ENCODE measurements around the gene SLC15A2. TPM values are rescaled to one million over a fixed set of nuclear protein-coding genes. Genes with fewer than 3 reads are reported as not detected.

Gene SLC15A2
- total RNA-seq, 1 experiment from 2014 or later: 0.41 TPM

GRCh38 chr3:121962443-121962842 lies 68.2 kb downstream of the SLC15A2 start:
- no peaks in the 10 kb centered on the region for H3K9me3 ChIP-seq (ENCODE audit: control insufficient read depth, insufficient read depth, low read depth, low read length)
- in situ Hi-C loops (cut with HindIII; ENCODE audit: low pct_unique_long_range_greater_than_20kb, low sequenced_read_pairs): no loop called here
- no peaks in the 10 kb centered on the region for H3K36me3 ChIP-seq (ENCODE audit: control insufficient read depth, insufficient read depth, low read length)
- BruUV-seq (replicated peaks): no TSS peak
- no peak overlapping the region for H3K4me3 ChIP-seq (ENCODE audit: low read depth in 2 of 2, low read length in 2 of 2)
- H3K27ac ChIP-seq (ENCODE audit: low read length): no peak overlapping the region
- ATAC-seq (no peak), DNase-seq (ENCODE audit: low read depth, low spot score) (no peak)
- ChIA-PET CTCF (no interaction called here), POLR2A (no interaction called here)
- intact Hi-C loops (cut with micrococcal nuclease; ENCODE audit: unreplicated experiment): no loop called here
- no peaks in the 10 kb centered on the region for H3K4me1 ChIP-seq (ENCODE audit: control insufficient read depth, insufficient read depth, low read length)
- TF ChIP-seq POLR2AphosphoS5 (IDR thresholded peaks at IDR 0.05; ENCODE audit: low read depth, low read length) (no peak), SIN3A (IDR thresholded peaks at IDR 0.05; ENCODE audit: borderline replicate concordance, insufficient read depth, low read depth, low read length) (no peak), REST (IDR thresholded peaks at IDR 0.05; ENCODE audit: insufficient read depth in 1 of 2, low read depth in 2 of 2, low read length in 1 of 2) (no peak)
- TF ChIP-seq, protein P1, sequence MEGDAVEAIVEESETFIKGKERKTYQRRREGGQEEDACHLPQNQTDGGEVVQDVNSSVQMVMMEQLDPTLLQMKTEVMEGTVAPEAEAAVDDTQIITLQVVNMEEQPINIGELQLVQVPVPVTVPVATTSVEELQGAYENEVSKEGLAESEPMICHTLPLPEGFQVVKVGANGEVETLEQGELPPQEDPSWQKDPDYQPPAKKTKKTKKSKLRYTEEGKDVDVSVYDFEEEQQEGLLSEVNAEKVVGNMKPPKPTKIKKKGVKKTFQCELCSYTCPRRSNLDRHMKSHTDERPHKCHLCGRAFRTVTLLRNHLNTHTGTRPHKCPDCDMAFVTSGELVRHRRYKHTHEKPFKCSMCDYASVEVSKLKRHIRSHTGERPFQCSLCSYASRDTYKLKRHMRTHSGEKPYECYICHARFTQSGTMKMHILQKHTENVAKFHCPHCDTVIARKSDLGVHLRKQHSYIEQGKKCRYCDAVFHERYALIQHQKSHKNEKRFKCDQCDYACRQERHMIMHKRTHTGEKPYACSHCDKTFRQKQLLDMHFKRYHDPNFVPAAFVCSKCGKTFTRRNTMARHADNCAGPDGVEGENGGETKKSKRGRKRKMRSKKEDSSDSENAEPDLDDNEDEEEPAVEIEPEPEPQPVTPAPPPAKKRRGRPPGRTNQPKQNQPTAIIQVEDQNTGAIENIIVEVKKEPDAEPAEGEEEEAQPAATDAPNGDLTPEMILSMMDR (IDR thresholded peaks at IDR 0.05): no peak
- 0 out of 2 replicates have a peak, but pooled peaks cover 2% of the 10 kb centered on the region for H3K27me3 ChIP-seq (ENCODE audit: control insufficient read depth, insufficient read depth, low read length)

DNA sequence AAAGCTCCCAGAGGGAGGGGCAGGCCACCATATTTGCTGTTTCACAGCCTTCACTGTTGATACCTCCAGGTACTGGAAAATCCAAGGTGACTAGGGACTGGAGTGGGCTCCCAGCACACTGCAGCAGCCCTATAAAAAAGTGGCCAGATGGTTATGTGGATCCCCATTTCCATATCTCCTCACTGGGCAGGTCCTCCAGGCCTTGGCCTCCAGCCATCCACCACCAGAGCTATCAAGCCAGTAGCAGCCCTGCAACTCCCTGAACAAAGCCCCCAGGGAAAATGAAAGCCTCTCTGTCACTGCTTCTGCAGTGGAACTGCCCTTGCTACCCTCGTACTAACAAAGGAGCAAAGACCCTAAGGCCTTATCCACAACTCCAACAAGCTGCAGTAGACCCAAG lies 69.4 kb downstream of the SLC15A2 start:
- Histone ChIP-seq H3K27ac (ENCODE audit: low read length) (no peak overlapping the region), H3K9me3 (ENCODE audit: control insufficient read depth, insufficient read depth, low read depth, low read length) (no peaks in the 10 kb centered on the region), H3K27me3 (ENCODE audit: control insufficient read depth, insufficient read depth, low read length) (0 out of 2 replicates have a peak, but pooled peaks cover 2% of the 10 kb centered on the region), H3K36me3 (ENCODE audit: control insufficient read depth, insufficient read depth, low read length) (no peaks in the 10 kb centered on the region), H3K4me3 (ENCODE audit: low read depth in 2 of 2, low read length in 2 of 2) (no peak overlapping the region), H3K4me1 (ENCODE audit: control insufficient read depth, insufficient read depth, low read length) (no peaks in the 10 kb centered on the region)
- ATAC-seq (no peak), DNase-seq (ENCODE audit: low read depth, low spot score) (no peak)
- TF ChIP-seq SIN3A (IDR thresholded peaks at IDR 0.05; ENCODE audit: borderline replicate concordance, insufficient read depth, low read depth, low read length): no peak
- intact Hi-C loops (cut with micrococcal nuclease; ENCODE audit: unreplicated experiment): no loop called here
- in situ Hi-C loops (cut with HindIII; ENCODE audit: low pct_unique_long_range_greater_than_20kb, low sequenced_read_pairs): no loop called here
- ChIA-PET POLR2A (no interaction called here), CTCF (no interaction called here)
- BruUV-seq (replicated peaks): no TSS peak

DNA sequence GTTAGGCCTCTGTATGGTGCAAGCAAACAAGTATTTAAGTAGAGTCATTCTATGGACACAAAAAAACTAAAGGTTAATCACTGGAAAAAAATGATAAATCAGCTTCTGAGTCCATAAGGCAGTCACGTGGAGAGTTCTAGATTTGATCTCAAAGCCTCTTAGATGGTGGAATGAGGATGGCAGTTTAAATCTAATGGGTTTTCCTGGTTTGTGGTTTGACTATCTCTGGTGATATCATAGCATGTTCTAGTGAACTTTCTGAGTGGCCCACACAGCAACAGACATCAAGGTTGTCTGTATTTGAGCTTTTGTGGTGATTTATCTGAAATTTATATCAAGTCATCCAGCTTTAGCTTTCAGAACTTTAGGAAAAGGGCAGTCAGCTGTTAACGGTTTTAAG lies 75.4 kb downstream of the SLC15A2 start:
- Histone ChIP-seq H3K4me1 (ENCODE audit: control insufficient read depth, insufficient read depth, low read length) (no peaks in the 10 kb centered on the region), H3K36me3 (ENCODE audit: control insufficient read depth, insufficient read depth, low read length) (no peaks in the 10 kb centered on the region), H3K9me3 (ENCODE audit: control insufficient read depth, insufficient read depth, low read depth, low read length) (no peaks in the 10 kb centered on the region), H3K27me3 (ENCODE audit: control insufficient read depth, insufficient read depth, low read length) (no peaks in the 10 kb centered on the region), H3K4me3 (ENCODE audit: low read depth in 2 of 2, low read length in 2 of 2) (no peak overlapping the region), H3K27ac (ENCODE audit: low read length) (no peak overlapping the region)
- in situ Hi-C loops (cut with HindIII; ENCODE audit: low pct_unique_long_range_greater_than_20kb, low sequenced_read_pairs): no loop called here
- BruUV-seq (replicated peaks): no TSS peak
- TF ChIP-seq SIN3A (IDR thresholded peaks at IDR 0.05; ENCODE audit: borderline replicate concordance, insufficient read depth, low read depth, low read length) (no peak), TCF7L2 (IDR thresholded peaks at IDR 0.05; ENCODE audit: low read depth, low read length) (no peak), REST (IDR thresholded peaks at IDR 0.05; ENCODE audit: insufficient read depth in 1 of 2, low read depth in 2 of 2, low read length in 1 of 2) (no peak), POLR2AphosphoS5 (IDR thresholded peaks at IDR 0.05; ENCODE audit: low read depth, low read length) (no peak)
- TF ChIP-seq, protein P1 (IDR thresholded peaks at IDR 0.05): no peak
- ChIA-PET POLR2A (no interaction called here), CTCF (no interaction called here)
- ATAC-seq: no peak
- intact Hi-C loops (cut with micrococcal nuclease; ENCODE audit: unreplicated experiment): no loop called here
- DNase-seq (ENCODE audit: low read depth, low spot score): no peak
